SIG-M5 treated with dmso at 0.1 percent for 504 hours (cell line): Measurements from ENCODE around the gene RTN4.
"Not testable (repeated sequence)": the region's sequence is repeated elsewhere in the genome, so short reads cannot be mapped to it uniquely, and the experiment has no call there.

Experiments used
- DNase-seq: peaks from one replicate; lab custom pipeline; 2025; ENCODE audit not compliant: unreplicated experiment; lab: John Stamatoyannopoulos, UW

Gene RTN4

GRCh38 chr2:55011831-55012671, 38.2 kb downstream of the RTN4 start:
- no peak for DNase-seq

GRCh38 chr2:55010915-55011314, 39.3 kb downstream of the RTN4 start:
- peak; percentile 58 for DNase-seq

- DNase-seq: peak; percentile 54
Measured at GRCh38 chr2:55010149-55010591, 40.1 kb downstream of the RTN4 start.

- DNase-seq: no peak
Measured at GRCh38 chr2:55009277-55010060, 40.8 kb downstream of the RTN4 start.

- no peak for DNase-seq
Measured at GRCh38 chr2:55006306-55006705, 43.9 kb downstream of the RTN4 start.

GRCh38 chr2:55003706-55004639, 46.3 kb downstream of the RTN4 start:
- no peak for DNase-seq

GRCh38 chr2:55001716-55002115, 48.5 kb downstream of the RTN4 start:
- DNase-seq: no peak

- peak; percentile 50 for DNase-seq
Measured at GRCh38 chr2:55000341-55000740, 49.9 kb downstream of the RTN4 start.

GRCh38 chr2:54999182-54999581, 51.1 kb downstream of the RTN4 start:
- peak; percentile 52 for DNase-seq

GRCh38 chr2:54997826-54998225, 52.4 kb downstream of the RTN4 start:
- DNase-seq: no peak

- no peak for DNase-seq
Measured at GRCh38 chr2:54995553-54995952, 54.7 kb downstream of the RTN4 start.

GRCh38 chr2:54990694-54991093, 59.6 kb downstream of the RTN4 start:
- DNase-seq: not testable (repeated sequence)

- no peak for DNase-seq
Measured at GRCh38 chr2:54988612-54989011, 61.6 kb downstream of the RTN4 start.

GRCh38 chr2:54986264-54986663, 64.0 kb downstream of the RTN4 start:
- no peak for DNase-seq

GRCh38 chr2:54984476-54984875, 65.8 kb downstream of the RTN4 start:
- DNase-seq: no peak

- DNase-seq: no peak
Measured at GRCh38 chr2:54983345-54984220, 66.7 kb downstream of the RTN4 start.

- DNase-seq: no peak
Measured at GRCh38 chr2:54981385-54981784, 68.9 kb downstream of the RTN4 start.

- peak; percentile 40 for DNase-seq
Measured at GRCh38 chr2:54979321-54980044, 70.8 kb downstream of the RTN4 start.

- DNase-seq: no peak
Measured at GRCh38 chr2:54977149-54977548, 73.1 kb downstream of the RTN4 start.
